PFSK-1 (cell line): ENCODE measurements around the gene MORC4.

ENCODE experiments used
- FOXP2 ChIP-seq: optimal IDR thresholded peaks from 2 replicates; pipeline ENCODE3; 2011; ENCODE audit warnings: borderline replicate concordance, control low read depth, inconsistent platforms; ENCODE audit not compliant: insufficient read depth; ENCODE audit errors: extremely low read length, extremely low read depth
- POLR2AphosphoS5 ChIP-seq: IDR thresholded peaks from 2 replicates; pipeline ENCODE4 v1.6.1; 2012; ENCODE audit warnings: low read depth, mild to moderate bottlenecking, control low read depth, low read length, moderate library complexity
- SIN3A ChIP-seq: IDR thresholded peaks from 2 replicates; pipeline ENCODE4 v1.6.1; 2012; ENCODE audit warnings: mild to moderate bottlenecking, low read length, moderate library complexity, borderline replicate concordance; ENCODE audit not compliant: insufficient read depth
- TAF1 ChIP-seq: IDR thresholded peaks from 2 replicates; pipeline ENCODE4 v1.6.1; 2012; ENCODE audit warnings: low read length, control low read depth, borderline replicate concordance; ENCODE audit not compliant: insufficient read depth
- TF ChIP-seq, protein P1 (sequence below), 2 experiments: IDR thresholded peaks; 2 replicates each; pipeline versions ENCODE4 v1.6.1 to v1.8.0; 2011 to 2012; ENCODE audit warnings: low read depth in 2 of 2, low read length in 2 of 2, control low read depth in 1 of 2, inconsistent platforms in 1 of 2, mild to moderate bottlenecking in 1 of 2, moderate library complexity in 1 of 2; ENCODE audit not compliant: insufficient read depth in 1 of 2

MORC4 gene

DNA sequence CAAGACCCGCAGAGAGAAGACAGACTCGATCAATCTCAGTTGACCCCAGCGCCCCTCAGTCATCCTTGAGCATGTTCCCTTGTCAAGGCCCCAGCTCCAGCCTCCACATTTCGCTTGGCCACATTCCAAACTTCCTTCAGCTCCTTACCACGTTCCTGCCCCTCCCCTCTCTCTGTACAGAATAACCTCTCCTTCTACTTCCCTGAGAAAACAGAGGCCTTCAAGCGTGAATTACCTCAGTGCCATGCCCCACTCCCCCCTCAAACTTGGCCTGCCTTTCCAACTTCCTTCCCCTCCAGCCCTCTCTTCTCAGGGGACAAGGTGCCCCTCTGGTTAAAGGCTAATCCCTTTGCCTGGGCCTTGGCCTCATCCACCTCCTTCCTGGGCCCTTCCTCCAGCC lies 93.7 kb downstream of the MORC4 start:
- TF ChIP-seq POLR2AphosphoS5 (no peak), SIN3A (no peak), TAF1 (no peak), FOXP2 (no peak)
- TF ChIP-seq, protein P1, sequence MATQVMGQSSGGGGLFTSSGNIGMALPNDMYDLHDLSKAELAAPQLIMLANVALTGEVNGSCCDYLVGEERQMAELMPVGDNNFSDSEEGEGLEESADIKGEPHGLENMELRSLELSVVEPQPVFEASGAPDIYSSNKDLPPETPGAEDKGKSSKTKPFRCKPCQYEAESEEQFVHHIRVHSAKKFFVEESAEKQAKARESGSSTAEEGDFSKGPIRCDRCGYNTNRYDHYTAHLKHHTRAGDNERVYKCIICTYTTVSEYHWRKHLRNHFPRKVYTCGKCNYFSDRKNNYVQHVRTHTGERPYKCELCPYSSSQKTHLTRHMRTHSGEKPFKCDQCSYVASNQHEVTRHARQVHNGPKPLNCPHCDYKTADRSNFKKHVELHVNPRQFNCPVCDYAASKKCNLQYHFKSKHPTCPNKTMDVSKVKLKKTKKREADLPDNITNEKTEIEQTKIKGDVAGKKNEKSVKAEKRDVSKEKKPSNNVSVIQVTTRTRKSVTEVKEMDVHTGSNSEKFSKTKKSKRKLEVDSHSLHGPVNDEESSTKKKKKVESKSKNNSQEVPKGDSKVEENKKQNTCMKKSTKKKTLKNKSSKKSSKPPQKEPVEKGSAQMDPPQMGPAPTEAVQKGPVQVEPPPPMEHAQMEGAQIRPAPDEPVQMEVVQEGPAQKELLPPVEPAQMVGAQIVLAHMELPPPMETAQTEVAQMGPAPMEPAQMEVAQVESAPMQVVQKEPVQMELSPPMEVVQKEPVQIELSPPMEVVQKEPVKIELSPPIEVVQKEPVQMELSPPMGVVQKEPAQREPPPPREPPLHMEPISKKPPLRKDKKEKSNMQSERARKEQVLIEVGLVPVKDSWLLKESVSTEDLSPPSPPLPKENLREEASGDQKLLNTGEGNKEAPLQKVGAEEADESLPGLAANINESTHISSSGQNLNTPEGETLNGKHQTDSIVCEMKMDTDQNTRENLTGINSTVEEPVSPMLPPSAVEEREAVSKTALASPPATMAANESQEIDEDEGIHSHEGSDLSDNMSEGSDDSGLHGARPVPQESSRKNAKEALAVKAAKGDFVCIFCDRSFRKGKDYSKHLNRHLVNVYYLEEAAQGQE (IDR thresholded peaks at IDR 0.05; ENCODE audit: insufficient read depth in 1 of 2, low read depth in 2 of 2, low read length in 2 of 2): no peak

DNA sequence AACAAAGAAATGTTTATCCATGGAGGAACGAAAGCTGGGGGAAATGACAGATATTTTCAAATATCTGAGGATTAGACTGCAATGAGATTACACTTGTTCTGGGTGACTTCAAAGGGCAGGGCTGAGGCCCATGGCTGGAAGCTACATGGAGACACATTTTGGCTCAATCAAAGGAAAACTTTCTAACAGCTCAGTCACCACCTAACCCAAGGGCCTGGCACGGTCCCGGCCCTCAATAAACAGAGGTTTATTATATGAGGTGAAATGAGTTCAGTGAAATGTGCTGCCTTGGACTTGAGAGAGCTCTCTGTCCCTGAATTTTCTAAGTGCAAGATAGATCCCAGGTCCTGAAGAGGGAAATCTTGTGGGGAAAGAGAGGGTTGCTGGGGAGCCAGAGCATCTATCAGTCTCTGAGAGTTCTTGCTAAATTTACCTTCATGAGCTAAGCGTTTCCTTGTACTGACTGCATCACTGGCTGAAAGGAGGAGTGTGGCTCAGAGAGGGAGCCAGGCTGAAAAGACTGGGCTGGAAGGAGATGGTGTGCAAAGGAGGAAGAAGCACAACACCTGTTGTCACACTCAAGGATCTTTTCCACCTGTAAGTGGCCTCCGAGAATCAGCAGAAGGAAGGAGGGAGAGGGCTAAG lies 94.8 kb downstream of the MORC4 start:
- TF ChIP-seq POLR2AphosphoS5 (no peak), TAF1 (no peak), SIN3A (no peak), FOXP2 (no peak)
- TF ChIP-seq, protein P1 (IDR thresholded peaks at IDR 0.05; ENCODE audit: insufficient read depth in 1 of 2, low read depth in 2 of 2, low read length in 2 of 2): no peak

DNA sequence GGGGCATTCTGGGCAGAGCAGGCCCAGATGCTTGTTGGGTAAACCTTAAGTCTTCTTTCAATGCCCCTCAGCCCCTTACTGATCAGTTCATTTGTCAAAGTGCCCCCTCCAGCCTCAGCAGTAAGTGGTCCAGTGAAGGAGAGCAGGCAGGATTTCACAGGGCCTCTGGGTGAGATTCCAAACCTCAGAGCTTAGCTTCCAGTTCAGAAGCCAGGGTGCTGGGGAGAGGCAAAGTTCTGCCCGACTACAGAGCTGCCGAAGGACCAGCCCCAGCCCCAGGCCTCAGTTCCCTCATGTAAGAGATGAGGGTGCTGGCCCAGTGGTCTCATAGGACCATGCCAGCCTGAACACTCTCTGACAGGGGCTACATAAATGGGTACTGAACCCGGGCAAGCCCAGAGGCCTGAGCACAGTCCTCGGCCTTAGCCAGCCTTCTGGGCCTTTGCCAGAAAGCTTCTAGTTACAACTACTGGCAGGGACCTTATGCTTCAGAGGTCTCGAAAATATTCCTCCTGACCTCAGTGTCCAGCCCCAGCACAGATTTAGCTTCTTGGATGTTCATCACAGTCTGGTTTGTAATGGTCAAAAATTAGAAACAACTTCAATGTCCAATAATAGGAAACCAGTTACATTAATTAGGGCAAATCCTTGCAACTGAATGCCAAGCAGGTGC lies 96.0 kb downstream of the MORC4 start:
- TF ChIP-seq, protein P1 (IDR thresholded peaks at IDR 0.05; ENCODE audit: insufficient read depth in 1 of 2, low read depth in 2 of 2, low read length in 2 of 2): no peak
- TF ChIP-seq SIN3A: no peak
- no peak for TF ChIP-seq FOXP2
- no peak for TF ChIP-seq TAF1
- TF ChIP-seq POLR2AphosphoS5: no peak

DNA sequence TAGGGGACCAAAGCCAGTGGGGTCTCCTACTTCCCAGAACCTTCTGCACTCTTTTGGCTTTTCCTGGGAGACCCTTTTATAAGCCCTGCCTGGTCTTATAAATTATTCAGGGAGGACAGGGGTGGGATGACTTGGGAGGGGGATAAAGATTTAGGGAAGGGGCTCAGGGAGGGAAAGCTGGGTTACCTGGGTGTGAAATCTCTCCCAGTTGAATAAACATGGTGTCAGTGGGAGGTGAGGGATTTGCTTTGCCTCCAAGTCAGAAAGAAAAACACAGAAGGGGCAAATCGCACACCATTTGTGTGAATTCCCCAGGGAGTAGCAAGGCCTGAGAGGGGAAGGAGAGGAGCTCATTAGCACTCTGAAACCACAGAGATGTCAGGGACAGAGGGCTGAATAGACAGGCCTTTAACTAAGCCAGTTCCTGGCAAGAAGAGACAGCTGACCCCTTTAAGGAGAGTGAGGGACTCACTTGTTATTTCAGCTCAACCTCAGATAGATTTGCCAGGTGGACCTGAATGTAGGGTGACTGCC lies 96.7 kb downstream of the MORC4 start, which contains the start of gene RIPPLY1:
Gene RIPPLY1, minus strand, starts transcription at position 51 of the 534 bp plus-strand sequence. CDS start 54 bp downstream, outside the sequence.
- TF ChIP-seq POLR2AphosphoS5: no peak
- TF ChIP-seq, protein P1 (IDR thresholded peaks at IDR 0.05; ENCODE audit: insufficient read depth in 1 of 2, low read depth in 2 of 2, low read length in 2 of 2): no peak
- TF ChIP-seq FOXP2: no peak
- no peak for TF ChIP-seq TAF1
- no peak for TF ChIP-seq SIN3A
